Measurements from ENCODE around the gene HDAC2.

Gene HDAC2

DNA sequence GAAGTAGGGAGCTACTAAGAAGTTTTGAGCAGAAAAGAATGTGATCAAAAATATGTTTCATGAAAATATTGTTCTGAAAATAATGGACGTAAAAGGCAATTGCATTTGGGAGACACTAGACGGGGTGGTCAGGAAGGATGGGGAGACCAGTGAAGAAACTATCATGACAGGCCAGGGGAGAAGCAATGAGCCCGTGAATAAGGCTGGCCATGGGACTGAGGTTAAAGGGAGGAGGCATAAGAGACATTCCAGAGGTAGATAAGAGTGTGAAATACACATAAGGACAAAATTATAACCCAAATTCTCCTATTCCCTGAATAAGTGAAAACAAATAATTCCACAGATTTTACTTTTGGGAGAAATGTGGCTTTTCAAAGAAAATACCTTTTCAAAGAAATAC, 62.1 kb downstream of the HDAC2 start:
- DNase-seq: no peak

DNA sequence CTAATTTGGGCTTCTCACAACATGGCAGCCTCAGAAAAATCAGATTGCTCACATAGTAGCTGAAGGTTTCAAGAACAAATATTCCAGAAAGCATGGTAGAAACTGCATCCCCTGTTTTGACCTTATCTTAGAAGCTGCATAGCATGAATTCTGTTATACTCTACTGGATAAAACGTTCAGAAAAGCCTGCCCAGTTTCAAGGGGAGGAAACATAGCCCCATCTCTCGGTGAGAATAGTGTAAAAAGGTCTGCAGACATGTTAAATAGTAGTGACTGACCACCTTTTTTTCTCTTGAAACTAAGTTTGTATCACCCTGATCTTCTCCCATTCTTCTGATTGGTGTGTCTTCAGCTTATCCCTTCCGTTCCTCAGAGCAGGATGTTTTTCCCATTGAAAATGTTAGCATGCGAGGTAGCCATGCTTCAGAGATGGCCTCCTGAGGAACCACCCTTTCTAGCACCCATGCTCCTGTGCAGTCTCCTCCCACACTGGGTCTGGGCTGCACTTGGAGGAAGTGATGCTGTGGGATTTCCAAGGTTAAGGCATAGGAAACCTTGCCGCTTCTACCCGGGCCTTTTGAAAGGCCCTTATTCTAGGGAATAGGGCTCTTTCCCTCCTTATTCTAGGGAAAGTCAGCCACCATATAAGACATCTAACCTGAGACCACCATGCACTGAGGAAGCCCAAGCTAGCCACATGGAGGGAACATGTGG, 63.7 kb downstream of the HDAC2 start:
- no peak for DNase-seq

DNA sequence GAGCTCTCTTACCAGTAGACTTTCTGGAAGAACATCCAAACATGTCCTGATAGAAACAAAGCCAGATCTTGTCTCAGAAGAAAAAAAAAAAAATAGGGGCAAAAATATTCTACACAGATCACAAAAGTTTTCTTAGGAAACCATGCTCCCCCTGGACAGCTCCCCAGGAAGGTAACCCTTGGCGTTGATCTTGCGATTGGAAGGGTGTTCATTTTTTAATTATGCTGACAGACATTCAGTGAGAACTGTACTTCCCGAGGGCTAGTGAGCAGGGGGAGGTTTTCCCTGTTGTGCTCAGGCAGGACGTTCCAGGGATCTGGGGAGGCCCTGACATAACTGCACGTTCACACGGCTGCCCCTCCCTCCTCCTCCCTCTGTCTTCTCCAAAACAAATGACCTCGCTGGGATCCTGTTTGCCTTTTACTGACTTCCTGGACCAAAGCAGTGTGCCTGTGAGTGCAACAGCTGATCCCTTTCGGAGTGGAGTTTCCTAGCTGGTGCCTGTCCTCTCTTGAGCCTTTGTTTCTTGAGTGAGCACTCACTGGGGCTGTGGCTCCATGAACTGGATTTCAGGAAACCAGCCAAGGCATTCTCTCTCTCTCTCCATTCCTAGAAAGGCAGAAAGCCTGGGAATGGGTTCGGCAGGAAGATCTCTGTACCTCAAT, 67.2 kb downstream of the HDAC2 start:
- no peak for DNase-seq

DNA sequence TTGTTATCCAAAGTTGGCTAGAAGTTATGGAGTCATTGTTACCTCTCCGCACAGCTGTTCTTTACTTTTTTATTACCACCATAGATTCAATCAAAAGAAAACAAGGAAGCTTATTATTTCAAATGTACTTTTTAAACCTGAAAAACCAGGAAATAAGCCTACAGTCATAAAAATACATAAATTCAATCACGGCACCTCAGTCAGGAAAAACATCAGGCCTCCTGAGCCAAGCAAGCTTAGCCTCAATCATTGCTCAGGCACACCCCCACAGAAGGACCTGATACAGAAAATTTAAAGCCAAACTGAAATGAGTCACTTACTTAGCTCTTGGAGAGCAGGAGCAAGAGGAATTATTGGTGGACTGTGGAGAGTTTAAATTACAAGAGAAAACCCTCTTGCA, 69.5 kb downstream of the HDAC2 start:
- DNase-seq: no peak

DNA sequence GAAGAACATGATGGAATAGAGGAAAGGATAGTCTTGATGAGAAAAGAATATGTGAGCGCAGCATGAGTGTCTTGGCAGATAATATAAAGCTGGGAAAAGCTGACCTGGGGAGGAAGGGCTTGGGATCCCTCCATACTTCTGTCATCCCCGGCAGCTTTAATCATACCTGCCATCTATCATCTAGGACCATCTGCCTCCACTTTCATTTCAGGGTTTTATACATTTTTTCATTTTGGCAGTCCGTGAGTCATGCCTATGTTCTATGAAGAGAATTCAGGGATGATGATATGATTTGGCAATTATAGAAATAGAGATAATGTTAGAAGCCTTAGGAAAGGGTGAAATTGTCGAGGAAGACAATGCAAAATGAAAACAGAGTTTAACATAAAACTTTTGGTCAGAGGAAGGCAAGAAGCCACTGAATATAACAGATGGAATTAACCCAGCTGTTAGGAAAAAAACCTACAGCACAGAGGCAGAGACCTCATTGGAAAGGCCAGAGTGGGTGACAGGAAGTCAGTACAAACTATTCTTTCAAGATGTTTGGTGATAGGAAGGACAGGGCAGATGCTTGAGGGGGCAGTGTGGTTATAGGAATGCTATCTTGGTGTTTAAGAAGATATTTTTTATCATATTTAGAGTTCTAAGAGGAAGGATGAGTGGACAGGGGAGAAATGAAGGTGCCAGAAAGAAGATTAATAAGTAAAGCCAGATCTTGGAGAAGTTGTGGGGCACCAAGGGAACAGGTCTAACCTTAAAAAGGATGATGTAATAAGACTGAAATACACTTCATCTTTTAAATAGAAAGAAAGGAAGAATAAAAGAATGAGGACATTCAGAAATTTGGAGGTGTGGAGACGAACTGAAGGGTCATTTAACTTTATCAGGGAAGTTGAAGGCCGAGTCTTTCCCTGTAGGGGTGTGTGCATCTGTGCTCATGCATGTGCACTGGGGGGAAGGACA, 76.0 kb downstream of the HDAC2 start:
- no peak for DNase-seq

DNA sequence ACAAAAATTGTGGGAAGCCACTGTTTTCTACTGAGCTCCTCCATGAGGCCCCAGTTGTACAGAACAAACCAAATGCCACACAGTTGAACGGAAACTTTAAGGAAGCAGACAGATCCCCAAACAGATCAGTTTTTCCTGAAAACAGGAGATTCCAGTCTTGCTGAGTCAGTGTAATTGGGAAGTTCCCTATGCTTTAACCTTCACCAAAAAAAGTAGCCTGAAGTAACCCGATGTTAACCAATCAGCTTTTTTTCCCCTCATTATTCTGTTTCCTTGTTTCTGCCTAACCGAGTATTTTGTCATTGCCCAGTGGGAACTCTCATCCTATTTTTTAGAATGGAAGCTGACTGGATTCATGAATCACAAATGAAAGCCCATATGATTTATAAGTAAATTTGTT, 77.1 kb downstream of the HDAC2 start:
- DNase-seq: no peak

DNA sequence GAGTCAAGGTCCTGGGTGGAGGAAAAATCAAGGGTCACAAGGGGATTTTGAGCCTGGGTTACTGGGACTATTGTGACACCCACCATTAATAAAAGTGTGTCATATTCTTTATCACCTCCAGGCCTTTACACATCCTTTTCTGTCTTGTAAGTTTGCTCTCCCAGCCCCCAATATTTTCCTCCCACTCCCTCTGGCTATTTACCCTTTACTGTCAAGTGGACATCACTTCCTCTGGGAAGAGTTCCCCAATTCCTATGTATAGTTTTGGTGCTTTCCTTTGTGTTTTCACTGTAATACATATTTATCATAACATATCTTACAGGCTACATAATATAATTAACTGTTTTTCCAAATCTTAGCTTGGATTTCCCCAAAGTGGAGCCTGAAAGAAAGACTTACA, 77.5 kb downstream of the HDAC2 start:
- no peak for DNase-seq

DNA sequence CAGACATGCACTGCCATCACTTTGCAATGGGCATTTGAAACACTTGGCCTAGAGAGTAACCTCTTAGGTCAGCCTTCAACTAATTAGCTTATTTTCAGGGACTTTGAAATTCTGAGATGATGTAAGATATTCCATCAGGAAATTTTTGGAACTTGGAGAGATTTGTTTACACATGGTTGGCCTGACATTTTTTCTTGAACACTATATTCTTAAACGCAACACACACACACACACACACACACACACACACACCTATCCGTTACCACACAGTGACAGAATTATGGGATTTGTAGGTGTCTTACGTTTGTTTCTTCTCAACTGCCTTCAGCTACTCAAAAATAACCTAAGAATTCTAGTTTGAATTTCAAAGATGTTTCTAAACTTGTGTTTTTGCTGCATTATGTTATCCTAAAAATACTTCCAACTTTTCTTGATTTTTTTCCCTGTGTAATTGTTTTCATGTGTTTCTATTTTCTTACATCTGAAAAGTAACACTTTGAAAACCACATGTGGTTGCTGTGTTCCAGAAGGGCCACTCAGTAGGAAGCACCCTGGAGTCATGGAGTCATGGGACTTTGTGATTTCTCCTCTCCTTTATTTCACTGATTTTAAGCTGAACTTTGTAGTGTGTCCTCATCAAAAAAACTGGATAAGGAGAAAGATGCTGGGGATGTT, 81.9 kb downstream of the HDAC2 start:
- no peak for DNase-seq

DNA sequence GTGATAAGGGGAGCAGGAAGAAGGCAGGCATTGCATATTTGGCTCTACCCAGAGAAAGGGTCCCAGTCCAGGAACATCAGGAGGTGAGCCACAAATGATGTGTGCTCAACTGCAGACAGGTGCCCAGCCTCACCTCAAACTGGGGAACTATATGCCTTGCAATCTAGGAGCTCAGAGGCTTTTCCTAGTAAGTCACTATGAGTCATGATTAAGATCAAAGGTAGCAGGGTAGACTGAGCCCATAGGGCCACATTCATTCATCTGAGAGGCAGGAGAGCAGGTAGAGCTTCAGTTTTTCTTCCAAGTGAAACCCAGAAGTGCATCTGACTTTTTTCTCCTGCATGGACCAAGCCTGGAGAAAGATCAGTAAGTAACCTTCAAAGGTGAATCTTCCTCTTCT, 82.5 kb downstream of the HDAC2 start:
- DNase-seq: no peak

DNA sequence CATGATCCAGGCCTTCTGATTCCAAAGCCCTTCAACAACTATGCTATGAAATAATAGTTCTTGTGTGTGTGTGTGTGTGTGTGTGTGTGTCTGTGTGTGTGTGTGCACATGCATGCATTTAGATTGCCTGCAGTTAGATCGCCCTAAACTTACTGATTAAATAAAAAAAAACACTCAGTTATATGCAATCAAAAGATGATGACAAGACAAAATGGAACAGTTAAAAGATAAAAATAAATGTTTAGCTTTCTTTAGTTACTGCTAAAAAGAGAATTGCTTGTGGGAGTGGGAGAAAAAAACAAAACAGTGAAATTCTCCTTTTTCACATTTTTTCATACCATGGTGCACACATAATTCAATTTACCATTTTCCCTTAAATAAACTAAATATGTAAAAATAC, 84.4 kb downstream of the HDAC2 start:
- DNase-seq: no peak

DNA sequence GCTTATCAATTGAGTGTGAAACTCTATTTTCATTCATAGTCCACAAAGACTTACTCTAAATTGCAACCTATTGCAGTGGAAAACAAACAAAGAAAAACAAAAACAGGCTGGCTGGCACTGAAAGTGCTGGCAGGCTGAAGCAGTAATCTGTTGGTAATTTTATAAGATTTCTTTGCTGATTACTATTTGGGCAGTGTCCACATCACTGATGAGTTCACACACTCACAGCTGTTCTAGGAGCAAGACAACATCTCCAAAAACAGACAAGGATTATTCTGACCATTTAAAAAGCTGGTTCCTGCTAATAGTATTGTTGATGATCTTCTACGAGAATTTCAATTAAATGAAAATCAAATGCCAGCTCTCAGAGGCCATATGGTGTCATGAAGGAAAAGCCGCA, 86.9 kb downstream of the HDAC2 start:
- no peak for DNase-seq
